HG03558 (cell line): ENCODE data around the gene SLC8A2.
"Not testable (repeated sequence)": the region's sequence is repeated elsewhere in the genome, so short reads cannot be mapped to it uniquely, and the experiment has no call there.

ENCODE experiments used
- ATAC-seq: cut with Tn5 transposase; IDR thresholded peaks from one replicate; pipeline ENCODE4 v1.9.1; 2021; ENCODE audit warnings: moderate number of reproducible peaks; ENCODE audit not compliant: unreplicated experiment; ENCODE audit errors: extremely low read depth

Gene SLC8A2

DNA sequence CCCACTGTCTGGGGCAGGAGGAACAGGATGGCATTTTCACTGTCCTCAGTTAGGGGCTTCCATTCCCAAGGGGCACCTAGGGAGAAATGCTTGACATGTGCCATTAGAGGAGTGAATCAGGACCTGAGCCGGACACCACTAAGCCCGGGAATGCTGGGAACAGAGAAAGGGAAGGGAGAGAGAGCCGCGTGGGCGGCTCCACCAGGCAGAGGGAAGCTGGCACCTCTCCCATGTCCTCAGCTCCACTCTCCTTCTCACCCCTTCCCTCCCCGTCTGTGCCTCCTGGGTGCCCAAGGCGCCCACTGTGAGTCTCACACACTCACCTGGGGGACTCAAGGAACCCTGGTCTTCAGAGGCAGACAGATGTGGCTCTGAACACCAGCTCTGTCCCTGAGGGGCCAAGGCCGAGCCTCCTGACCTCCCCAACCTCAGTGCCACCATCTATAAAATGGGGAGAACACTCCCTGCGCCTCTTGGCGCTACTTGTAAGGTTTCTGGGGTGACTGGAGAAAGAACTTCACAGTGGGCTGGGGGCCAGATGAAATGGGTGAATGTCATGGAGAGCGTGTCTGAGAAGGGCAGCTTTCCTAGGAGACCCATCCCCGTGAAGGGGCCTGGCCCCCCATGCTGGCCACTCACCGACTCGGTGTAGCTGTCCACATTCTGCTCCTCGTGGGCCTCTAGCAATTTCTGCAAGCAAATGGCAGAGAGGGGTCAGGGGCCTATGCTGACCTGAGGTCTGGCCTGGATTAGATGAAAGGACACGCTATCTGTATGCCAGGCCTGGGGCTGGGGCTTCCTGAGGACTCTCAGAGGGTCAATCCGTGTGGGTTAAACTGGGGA is 17.6 kb upstream of the SLC8A2 start:
- ATAC-seq = no peak

- ATAC-seq = no peak
Observed at GRCh38 chr19:47487551-47488515, 16.1 kb upstream of the SLC8A2 start.

- ATAC-seq = no peak
Observed at GRCh38 chr19:47486900-47487299, 15.2 kb upstream of the SLC8A2 start.

DNA sequence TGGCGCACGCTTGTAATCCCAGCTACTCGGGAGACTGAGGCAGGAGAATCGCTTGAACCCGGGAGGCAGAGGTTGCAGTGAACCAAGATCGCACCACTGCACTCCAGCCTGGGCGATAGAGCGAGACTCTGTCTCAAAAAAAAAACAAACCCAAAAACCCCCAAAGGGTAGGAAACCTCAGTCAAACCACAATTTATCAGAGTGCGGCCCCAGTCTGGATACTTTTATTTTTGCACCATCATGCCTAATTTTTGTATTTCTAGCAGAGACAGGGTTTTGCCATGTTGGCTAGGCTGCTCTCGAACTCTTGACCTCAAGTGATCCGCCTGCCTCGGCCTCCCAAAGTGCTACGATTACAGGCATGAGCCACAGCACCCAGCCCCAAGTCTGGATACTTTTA is 14.5 kb upstream of the SLC8A2 start:
- not testable (repeated sequence) for ATAC-seq

GRCh38 chr19:47485210-47485609 is 13.5 kb upstream of the SLC8A2 start:
- ATAC-seq = no peak

GRCh38 chr19:47483800-47484690 is 12.4 kb upstream of the SLC8A2 start, which contains the start of gene KPTN:
Gene KPTN, minus strand, starts transcription at chr19:47484219. Its CDS starts 59 bp downstream, at chr19:47484160.
- no peak for ATAC-seq

DNA sequence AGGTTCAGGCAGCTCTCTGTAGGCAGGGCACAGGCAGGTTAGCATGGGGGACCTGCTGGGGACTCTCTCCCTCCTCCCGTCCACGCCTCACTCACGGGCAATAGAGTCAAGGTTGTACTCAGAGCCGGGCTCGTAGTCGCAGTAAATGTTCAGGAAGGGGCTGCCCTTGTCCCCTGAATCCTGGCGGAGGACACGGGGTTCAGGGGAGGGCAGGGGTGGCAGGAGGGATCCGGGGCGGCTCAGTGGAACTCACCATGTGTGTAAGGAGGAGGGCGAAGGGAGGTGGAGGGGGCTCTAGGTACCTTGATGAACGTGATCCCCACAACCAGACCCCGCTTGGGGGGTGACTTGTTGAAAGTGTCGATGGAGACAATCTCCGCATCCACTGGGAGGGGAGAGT is 11.5 kb upstream of the SLC8A2 start:
- no peak for ATAC-seq

- no peak for ATAC-seq
Observed at GRCh38 chr19:47481460-47482052, 9.9 kb upstream of the SLC8A2 start.

DNA sequence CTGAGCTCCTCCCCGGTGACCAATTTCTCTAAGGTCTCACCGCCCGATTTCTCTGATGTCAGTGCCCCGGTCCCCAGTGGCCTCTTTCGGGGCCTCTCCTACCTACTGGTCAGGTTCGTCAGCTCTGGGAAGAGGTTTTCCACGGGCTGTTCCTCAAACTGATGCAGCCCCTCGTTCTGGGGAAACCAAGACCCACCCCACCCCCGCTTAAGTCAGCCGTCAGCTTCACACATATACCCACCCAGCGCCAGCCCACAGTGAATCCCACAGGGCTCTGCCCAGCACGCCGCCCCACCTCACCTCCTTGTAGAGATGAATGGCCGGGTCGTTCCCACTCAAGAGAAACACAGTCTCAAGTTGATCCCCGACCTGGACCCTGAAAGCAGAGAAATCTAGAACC is 9.0 kb upstream of the SLC8A2 start:
- ATAC-seq = no peak

DNA sequence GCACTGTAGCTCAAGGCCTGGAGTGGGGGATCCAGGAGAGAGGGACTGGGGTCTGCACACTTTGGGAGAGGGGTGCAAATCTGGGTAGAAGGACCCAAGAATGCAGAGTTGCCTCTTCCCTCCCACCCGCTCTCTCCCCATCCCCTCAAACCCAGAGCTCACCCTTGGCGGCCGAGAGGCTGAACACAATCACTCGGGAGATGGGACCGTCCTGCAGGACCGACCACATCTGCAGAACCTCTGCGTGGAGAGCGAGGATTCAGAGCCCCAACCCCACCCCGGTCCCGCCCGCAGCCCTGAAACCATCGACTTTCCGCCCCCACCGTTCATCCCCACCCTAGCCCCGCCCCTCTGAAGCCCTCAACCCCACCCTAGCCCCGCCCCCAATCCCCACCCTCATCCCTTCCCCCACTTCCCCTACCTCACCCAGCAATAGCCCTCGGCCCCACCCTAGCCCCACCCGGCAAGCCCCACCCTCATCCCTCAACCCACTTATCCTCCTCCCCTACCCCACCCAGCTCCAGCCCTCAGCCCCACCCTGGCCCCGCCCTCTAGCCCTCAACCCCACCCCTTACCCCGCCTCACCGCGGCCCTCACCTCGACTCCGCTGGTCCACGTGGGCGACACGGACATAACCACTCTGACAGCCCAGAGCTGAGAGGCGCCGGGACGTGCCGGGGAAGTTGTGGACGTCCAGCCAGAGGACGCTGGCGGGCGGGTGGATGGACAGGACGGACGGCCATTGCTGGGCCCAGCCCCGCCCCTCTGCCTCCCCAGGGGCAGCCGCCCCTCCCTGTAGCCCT is 8.2 kb upstream of the SLC8A2 start:
- ATAC-seq = no peak

DNA sequence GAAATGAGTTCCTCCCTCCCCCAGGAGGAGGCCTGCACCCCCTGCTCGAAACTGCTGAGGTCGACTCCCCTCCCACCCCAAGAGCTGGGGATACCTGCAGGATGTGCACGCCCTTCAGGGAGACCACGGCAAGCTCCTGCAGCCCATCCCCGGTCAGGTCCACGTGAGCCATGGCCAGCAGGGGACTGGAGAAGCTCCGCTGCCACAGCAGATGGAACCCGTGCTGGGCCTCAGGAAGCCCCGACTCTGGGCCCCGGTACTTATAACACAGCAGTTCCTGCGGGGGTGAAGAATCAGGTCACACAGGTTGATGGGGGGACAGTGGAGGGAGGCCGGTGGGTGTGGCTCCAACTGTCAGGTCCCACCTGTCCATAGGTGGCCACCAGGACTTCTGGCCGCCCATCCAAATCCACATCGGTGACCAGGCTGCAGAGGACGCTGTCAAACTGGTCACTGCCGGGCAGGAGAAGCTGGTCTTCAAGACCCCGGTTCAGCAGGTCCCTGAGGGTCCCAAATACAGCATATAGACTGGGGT is 4.8 kb upstream of the SLC8A2 start:
- ATAC-seq = no peak

DNA sequence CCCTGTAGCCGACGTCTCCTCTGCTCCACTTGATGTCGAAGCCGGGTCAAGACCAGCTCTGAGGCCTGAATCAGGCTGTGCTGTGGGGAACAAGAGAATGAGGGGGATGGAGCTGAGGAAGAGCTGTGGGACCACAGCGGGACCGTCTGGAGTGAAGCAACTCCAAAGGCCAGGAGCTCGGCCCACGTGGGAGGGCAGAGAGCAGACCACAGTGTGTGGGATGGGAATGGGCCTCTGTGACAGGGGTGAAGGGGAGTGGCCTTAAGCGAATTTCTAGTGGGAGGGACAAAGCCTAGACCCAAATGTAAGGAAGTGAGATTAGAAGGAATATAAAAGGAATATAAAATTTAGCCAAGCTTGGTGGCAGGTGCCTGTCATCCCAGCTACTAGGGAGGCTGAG is 3.8 kb upstream of the SLC8A2 start:
- ATAC-seq = no peak

GRCh38 chr19:47473336-47473735 is 1.6 kb upstream of the SLC8A2 start:
- no peak for ATAC-seq

- no peak for ATAC-seq
Observed at GRCh38 chr19:47471381-47471732, 336 bp downstream of the SLC8A2 start.

DNA sequence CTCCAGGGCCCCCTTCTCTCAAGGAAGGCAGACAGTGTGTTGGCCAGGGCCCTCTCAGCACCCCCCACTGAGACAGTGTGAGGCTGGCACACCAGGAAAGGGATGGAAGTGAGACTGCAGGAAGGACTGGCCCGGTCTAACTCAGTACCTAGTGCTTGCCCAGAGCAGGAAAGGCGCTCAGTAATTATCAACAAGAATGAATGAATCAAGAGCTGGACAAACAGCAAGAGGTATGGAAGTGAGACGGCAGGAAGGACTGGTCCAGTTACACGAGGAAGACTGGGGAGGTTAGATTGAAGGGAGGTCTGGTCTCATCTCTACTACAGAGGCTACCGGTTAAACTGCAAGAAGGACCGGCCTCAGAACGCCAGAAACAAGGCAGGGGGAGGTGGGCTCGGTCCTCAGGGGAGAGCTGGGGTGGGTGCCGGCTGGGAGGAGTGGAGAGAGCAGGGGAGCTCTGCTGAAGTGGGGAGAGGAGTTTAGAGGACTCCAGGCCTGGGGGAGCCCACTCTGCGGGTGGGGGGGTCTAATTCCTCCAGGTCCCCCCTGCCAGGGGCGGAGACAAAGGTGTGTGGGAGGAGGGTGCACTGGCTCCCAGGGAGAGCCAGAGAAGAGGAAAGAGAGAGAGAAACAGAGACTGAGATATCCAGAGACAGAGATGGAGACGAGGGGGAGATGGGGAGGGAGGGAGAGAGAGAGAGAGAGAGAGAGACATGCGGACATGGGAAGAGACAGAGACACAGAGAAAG is 1.1 kb downstream of the SLC8A2 start:
- ATAC-seq = no peak

DNA sequence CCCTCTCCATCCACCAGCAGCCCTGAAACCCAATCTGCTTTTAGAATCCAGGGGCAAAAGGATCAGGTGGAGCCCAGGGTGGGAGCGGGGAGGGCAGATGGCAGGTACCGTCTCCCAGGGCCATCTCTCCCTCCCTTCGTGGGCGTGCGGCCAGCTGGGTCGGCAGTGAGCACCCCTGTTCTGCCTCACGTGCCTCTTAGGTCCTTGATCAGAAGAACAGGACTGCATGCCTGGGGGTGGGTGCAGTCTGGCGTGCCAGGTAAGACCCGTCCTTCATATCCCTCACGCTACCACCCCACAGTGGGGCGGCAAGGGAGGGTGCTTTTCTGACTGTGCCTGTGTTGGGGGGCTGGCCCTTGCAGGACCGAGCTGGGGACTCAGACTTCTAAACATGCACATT is 2.0 kb downstream of the SLC8A2 start:
- ATAC-seq = no peak

DNA sequence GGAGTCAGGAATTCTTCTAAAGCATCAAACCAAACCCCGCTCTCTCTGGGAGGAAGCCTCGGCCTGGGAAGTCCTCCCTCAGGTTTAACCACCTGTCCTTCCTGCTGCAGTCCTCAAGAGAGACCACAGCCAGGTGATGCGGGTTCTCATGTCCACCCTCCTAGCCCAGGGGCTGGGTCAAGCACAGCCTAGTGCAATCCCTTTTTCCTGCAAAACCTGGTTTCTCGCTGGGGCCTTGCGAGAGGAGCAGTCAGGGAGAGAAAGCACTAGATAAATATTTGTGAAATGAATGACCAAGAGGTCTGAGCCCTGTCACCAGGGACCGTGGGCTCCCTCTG is 2.4 kb downstream of the SLC8A2 start:
- no peak for ATAC-seq

DNA sequence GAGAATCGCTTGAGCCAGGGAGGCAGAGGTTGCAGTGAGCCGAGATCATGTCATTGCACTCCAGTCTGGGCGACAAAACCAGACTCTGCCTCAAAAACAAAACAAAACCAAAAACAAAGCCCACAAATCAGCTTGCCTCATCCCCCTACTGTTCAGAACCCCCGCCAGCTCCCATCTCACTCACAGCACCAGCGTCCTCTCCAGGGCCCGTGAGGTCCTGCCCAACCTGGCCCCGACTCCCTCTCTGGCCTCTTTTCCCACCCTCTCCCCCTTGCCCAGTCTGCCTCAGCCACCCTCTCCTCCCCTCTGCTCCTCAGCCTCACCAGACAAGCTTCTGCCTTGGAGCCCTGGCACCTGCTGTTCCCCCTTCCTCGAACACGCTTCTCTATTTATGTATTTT is 3.8 kb downstream of the SLC8A2 start:
- ATAC-seq = no peak
